HEK293 (cell line): ENCODE results near the gene DLG1.

Source experiments
- ZNF274 ChIP-seq, 2 experiments: fragments of 200-500 bp in 1 of 2; fragments of 450-650 bp in 1 of 2; sonication (Bioruptor generic) in 1 of 2; formaldehyde crosslinking in 1 of 2; IDR thresholded peaks; 2 replicates each; pipeline versions ENCODE4 v1.5.1 to v1.6.1; 2014 to 2016; ENCODE audit warnings: borderline replicate concordance in 1 of 2, inconsistent platforms in 1 of 2, low read length in 1 of 2, missing biosample characterization in 1 of 2, missing genetic modification characterization in 1 of 2
- ZNF473 ChIP-seq: fragments of 450-650 bp; formaldehyde crosslinking; IDR thresholded peaks from 2 replicates; pipeline ENCODE4 v1.5.1; 2017; ENCODE audit warnings: missing biosample characterization, missing genetic modification characterization
- ZNF549 ChIP-seq: fragments of 450-650 bp; IDR thresholded peaks from 2 replicates; pipeline ENCODE4 v1.5.1; 2018; ENCODE audit warnings: missing biosample characterization, missing genetic modification characterization, mild to moderate bottlenecking, inconsistent platforms, moderate library complexity
- TF ChIP-seq, protein P1 (sequence below): fragments of 450-650 bp; formaldehyde crosslinking; IDR thresholded peaks from 2 replicates; pipeline ENCODE4 v1.5.1; 2016; ENCODE audit warnings: missing biosample characterization, missing genetic modification characterization
- TF ChIP-seq, protein P2 (sequence below): fragments of 450-650 bp; formaldehyde crosslinking; IDR thresholded peaks from 2 replicates; pipeline ENCODE4 v1.5.1; 2016; ENCODE audit warnings: missing biosample characterization, missing genetic modification characterization

DNA sequence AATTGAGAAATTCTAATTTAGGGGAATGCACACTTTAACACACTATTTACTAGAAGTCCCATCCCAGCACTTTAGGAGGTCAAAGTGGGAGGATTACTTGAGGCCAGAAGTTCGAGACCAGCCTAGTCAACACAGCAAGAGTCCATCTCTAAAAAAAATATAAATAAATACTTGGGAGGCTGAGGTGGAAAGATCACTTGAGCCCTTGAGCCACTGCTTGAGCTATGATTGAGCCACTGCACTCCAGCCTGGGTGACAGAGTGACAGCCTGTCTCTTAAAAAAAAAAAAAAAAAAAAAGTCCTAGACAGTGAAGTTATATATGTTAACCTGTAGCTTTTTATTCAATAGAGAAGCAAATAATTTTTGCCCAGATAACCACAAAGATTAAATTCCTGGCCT, 69.2 kb downstream of the DLG1 start:
- no peak for TF ChIP-seq ZNF274 (IDR thresholded peaks at IDR 0.05; ENCODE audit: low read length)
- TF ChIP-seq ZNF274 (tag by site-specific recombination; IDR thresholded peaks at IDR 0.05; ENCODE audit: borderline replicate concordance): no peak
- no peak for TF ChIP-seq ZNF473 (tag by site-specific recombination)
- TF ChIP-seq, protein P1, sequence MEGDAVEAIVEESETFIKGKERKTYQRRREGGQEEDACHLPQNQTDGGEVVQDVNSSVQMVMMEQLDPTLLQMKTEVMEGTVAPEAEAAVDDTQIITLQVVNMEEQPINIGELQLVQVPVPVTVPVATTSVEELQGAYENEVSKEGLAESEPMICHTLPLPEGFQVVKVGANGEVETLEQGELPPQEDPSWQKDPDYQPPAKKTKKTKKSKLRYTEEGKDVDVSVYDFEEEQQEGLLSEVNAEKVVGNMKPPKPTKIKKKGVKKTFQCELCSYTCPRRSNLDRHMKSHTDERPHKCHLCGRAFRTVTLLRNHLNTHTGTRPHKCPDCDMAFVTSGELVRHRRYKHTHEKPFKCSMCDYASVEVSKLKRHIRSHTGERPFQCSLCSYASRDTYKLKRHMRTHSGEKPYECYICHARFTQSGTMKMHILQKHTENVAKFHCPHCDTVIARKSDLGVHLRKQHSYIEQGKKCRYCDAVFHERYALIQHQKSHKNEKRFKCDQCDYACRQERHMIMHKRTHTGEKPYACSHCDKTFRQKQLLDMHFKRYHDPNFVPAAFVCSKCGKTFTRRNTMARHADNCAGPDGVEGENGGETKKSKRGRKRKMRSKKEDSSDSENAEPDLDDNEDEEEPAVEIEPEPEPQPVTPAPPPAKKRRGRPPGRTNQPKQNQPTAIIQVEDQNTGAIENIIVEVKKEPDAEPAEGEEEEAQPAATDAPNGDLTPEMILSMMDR (tag by site-specific recombination): no peak
- no peak for TF ChIP-seq ZNF549 (tag by site-specific recombination)
- TF ChIP-seq, protein P2, sequence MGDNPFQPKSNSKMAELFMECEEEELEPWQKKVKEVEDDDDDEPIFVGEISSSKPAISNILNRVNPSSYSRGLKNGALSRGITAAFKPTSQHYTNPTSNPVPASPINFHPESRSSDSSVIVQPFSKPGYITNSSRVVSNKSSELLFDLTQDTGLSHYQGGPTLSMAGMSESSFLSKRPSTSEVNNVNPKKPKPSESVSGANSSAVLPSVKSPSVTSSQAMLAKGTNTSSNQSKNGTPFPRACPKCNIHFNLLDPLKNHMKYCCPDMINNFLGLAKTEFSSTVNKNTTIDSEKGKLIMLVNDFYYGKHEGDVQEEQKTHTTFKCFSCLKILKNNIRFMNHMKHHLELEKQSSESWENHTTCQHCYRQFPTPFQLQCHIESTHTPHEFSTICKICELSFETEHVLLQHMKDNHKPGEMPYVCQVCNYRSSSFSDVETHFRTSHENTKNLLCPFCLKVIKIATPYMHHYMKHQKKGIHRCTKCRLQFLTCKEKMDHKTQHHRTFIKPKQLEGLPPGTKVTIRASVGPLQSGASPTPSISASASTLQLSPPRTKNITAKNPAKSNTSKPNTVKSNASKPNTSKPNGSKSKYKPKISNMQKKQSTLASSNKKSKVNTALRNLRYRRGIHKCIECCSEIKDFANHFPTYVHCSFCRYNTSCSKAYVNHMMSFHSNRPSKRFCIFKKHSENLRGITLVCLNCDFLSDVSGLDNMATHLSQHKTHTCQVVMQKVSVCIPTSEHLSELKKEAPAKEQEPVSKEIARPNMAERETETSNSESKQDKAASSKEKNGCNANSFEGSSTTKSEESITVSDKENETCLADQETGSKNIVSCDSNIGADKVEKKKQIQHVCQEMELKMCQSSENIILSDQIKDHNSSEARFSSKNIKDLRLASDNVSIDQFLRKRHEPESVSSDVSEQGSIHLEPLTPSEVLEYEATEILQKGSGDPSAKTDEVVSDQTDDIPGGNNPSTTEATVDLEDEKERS: no peak
